ENCODE results near the gene TMTC1. TPM values are rescaled to one million over a fixed set of nuclear protein-coding genes. Genes with fewer than 3 reads are reported as not detected.

Gene TMTC1
- total RNA-seq, 1 experiment from 2014 or later = not detected

DNA sequence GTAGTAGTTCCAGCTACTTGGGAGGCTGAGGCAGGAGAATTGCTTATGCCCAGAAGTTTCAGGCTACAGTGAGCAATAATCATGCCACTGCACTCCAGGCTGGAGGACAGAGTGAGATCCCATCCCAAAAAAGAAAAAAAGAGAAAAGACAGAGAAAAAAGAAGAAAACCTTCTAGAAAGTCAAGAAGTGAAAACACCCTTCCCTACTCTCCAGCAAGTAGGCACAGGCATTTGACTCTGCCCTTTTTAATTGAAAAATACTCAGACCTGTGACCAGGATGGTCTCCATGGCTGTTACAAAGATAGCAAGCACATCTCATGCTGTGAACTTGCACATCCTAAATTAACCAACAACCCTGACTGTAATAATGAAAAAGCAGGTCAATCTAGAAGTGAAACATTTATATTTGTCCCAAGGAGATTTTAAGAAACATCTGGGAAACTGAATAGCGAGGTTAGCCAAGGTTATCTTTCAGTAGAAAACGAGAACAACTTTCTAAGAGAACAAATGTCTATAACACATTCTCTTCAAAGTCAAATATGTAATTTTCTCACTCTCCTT, 2.0 kb downstream of the TMTC1 start:
- no peak for DNase-seq (ENCODE audit: low spot score)
- in situ Hi-C loops (cut with HindIII; ENCODE audit: low sequenced_read_pairs) = no loop called here

DNA sequence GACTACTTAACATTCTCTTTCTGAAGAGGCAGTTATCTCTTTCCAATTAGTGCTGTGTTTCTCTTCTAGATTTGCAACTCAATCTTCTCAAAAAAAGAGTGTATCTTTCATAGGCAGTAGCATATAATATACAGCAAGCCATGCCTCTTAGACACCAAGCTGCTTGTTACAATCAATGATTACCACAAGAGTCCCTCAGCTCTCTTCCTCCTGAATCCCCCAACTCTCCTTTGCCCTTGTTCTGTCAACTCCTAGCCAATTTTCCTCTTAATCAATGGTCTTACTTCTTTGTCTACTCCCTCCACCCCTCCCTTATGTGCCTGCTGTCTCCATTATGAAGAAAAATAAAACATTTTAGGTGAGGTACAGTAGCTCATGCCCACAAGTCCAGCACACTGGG, 2.6 kb downstream of the TMTC1 start:
- in situ Hi-C loops (cut with HindIII; ENCODE audit: low sequenced_read_pairs) = no loop called here

DNA sequence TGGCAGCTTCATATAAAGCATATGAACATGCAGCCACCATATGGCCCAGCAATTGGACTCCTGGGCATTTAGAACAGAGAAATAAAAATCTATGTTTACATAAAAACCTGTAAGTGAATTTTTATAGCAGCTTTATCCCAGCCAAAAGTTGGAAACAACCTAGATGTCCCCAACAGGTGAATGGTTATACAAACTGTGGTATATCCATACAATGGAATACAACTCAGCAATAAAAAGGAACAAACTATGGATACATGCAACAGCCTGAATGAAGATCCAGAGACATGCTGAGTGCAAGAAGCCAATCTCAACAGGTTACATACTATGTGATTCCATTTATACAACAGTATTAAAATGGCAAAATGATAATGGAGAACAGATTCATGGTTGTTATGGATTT, 3.7 kb downstream of the TMTC1 start:
- in situ Hi-C loops (cut with HindIII; ENCODE audit: low sequenced_read_pairs) = no loop called here
- DNase-seq (ENCODE audit: low spot score) = no peak

More for the DNA sequence above, 2.6 kb downstream of the TMTC1 start:
- no peak for DNase-seq (ENCODE audit: low spot score)

DNA sequence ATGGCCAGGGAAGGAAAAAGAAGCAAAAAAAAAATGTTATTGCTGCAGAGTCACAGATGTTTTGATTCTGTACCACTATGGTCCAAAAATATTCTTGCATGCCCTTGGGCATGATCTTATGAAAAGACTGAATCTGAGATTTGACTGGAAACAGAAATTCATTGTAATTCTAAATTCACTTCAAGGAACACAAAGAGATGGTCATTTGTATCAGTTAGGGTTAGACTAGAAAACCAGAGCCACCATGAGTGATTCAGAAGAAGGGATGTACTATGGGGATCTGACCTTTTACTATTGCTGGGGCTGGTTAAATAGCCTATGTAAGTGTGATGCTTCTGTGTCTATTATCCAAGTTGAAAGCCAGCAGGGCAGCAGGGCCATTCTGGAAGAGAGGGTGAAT, 5.2 kb downstream of the TMTC1 start:
- in situ Hi-C loops (cut with HindIII; ENCODE audit: low sequenced_read_pairs) = no loop called here
- DNase-seq (ENCODE audit: low spot score) = no peak

DNA sequence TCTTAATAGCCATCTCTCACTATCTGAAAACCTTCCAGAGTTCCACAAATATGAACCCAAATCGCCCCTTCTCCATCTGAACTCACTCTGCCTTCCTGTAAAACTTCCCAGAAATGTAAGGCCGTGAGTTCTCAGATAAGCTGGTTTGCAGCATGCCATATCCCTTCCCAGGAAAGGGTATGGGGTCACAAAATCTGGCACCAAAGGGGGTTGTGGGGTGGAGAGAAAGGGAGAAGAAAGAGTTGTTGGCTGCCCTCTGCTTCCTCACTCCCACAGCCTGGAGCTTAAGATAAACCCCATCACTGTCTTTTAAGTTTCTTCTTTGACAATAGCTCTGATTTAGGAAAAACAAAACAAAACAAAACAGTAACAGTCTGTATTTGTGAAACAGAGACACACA, 10.7 kb downstream of the TMTC1 start:
- DNase-seq (ENCODE audit: low spot score) = no peak
- in situ Hi-C loops (cut with HindIII; ENCODE audit: low sequenced_read_pairs) = no loop called here

DNA sequence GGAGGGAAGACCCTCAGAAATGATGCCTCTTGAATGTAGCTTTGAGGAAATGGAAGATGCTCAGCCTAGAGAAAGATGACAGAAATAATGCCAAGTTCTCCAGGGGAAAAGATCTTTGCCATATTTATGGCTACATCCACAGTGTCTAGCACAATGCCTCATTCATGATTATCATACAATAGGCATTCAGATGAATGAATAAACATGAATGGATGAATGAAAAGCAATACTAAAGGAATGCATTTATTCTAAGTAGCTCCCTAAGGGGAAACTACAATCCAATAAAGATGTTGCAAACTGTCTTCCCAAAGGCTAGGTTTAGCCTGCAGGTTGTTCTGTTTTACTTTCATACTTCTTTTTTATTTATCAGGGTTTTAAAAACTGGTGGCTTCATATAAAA, 12.0 kb downstream of the TMTC1 start:
- in situ Hi-C loops (cut with HindIII; ENCODE audit: low sequenced_read_pairs) = no loop called here

DNA sequence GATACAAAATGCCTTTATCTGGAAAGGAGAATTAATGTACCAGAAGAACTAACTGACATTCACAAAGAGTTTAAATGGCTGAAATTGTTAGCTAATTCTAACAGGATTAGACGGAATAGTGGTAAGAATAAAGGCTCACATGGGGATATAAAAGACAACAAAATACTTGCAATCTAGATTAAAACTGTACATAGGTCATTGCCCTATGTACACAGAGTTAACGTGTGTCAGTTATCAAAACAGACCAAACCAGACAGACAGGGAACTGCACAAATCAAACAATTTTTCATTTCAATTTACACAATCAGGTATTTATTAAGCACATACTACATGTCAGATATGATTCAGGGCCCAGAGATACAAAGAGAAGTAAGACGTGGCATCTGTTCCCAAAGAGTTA, 12.6 kb downstream of the TMTC1 start:
- in situ Hi-C loops (cut with HindIII; ENCODE audit: low sequenced_read_pairs) = no loop called here
- no peak for DNase-seq (ENCODE audit: low spot score)

More for the DNA sequence above, 12.0 kb downstream of the TMTC1 start:
- no peak for DNase-seq (ENCODE audit: low spot score)

DNA sequence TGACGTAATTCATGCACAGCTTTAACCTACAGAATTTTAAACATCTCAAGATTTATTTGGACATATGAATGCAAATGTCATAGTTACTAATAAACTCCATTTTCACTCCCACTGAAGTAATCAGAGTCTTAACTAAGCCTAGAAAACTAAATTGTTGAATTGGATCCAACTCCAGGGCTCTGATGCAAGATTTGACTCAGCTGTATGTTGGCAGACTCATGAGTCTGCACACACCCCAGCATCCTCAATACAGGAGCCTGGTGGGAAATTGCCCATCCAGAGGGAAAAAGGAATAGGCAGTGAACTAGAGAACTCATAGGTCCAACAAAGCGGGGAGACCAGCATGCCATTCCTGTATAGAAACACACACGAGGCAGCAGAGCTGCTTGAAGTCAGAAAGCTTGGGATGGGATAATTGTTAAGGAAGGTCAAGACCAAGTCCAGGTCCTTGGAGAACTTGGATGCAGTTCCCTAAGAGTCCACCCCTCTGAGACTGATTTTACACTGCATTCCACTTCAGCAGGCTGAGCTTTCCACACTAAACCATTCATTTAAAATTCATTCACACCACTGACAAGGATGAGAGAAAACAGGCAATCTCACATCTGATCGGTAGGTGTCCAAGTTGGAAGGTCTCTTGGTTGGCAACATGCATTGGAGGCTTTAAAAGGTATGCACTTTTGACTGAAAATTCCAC, 14.4 kb downstream of the TMTC1 start:
- in situ Hi-C loops (cut with HindIII; ENCODE audit: low sequenced_read_pairs) = no loop called here
- DNase-seq (ENCODE audit: low spot score) = no peak

DNA sequence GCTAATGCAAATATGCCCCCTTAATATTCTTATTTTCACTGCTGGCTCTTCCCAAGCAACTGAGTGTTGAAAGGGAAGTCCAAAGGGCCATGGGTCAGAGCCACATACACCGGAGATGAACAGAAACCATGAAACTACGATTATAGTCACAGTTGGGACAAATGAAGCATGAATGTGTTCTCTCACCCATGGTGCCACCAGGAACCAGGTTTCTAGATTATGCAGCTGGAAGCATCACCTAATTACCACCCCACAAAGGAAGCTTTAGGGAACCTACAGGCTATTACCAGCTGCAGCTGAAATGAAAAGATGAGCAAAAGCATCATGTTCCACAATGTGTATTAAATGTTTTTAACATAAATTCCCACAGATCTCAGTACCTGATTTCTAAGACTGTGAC, 15.4 kb downstream of the TMTC1 start:
- in situ Hi-C loops (cut with HindIII; ENCODE audit: low sequenced_read_pairs) = no loop called here

DNA sequence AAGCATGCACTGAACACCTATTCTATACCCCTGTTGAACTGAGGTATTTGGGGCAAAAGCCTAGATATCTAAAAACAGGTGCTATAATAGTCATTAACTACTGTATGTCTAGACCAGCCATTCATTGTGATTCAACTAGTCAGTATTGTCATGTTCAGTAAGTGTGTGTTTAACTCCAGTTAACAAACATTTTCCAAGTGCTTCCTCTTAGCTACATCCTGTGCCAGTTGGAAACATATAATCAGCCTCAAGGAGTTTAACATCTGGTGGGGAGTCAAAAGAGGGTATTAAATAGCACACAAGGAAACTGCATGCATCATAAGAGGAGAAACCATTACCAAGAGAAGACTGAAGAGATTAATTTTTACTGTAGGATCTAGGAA, 20.4 kb downstream of the TMTC1 start:
- in situ Hi-C loops (cut with HindIII; ENCODE audit: low sequenced_read_pairs) = no loop called here
- DNase-seq (ENCODE audit: low spot score) = no peak

More for the DNA sequence above, 15.4 kb downstream of the TMTC1 start:
- no peak for DNase-seq (ENCODE audit: low spot score)

DNA sequence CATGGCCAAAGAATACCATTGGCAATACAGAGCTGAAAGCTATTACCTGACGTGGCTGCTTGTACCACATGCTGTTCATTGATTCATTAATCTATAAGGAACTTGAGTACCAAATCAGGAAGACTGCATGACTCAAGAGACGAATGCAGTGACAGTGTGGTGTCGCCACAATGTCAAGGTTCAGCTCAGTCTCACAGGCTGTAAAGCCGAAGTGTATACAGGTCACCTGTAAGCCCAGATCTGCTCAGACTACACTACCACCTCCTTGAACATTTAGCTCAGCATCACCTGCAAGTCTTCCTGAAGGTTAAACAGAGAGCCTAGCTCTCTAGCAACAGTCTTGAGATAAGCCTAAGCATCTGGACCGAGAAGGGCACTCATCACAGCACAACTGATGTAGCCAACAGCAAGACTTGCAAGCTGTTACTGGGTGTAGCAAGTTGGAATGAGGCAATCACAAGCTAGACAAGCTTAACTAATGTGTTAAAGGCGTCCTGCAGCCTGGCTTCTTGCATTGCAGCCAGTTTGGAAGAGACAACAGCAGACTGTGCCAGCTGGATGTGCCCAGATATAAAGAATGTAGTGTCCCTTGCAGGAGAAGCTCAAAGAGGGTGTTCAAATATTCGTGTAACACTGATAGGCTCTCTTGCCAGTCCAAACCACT, 21.0 kb downstream of the TMTC1 start:
- in situ Hi-C loops (cut with HindIII; ENCODE audit: low sequenced_read_pairs) = no loop called here
- DNase-seq (ENCODE audit: low spot score) = peak; percentile 25

DNA sequence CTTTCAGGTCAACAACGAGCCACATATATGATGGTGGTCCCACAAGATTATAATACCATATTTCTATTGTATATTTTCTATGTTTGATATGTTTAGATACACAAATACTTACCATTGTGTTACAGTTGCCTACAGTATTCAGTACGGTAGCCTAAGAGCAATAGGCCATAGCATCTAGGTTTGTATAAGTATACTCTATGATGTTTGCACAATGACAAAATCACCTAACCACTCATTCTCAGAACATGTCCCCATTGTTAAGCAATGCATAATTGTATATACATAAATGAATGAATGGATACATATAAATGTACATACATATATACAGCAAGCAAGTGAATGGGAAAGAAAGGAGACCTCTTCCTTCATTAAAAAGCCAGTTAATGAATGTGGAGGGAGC, 23.8 kb downstream of the TMTC1 start:
- no peak for DNase-seq (ENCODE audit: low spot score)
- in situ Hi-C loops (cut with HindIII; ENCODE audit: low sequenced_read_pairs) = no loop called here

DNA sequence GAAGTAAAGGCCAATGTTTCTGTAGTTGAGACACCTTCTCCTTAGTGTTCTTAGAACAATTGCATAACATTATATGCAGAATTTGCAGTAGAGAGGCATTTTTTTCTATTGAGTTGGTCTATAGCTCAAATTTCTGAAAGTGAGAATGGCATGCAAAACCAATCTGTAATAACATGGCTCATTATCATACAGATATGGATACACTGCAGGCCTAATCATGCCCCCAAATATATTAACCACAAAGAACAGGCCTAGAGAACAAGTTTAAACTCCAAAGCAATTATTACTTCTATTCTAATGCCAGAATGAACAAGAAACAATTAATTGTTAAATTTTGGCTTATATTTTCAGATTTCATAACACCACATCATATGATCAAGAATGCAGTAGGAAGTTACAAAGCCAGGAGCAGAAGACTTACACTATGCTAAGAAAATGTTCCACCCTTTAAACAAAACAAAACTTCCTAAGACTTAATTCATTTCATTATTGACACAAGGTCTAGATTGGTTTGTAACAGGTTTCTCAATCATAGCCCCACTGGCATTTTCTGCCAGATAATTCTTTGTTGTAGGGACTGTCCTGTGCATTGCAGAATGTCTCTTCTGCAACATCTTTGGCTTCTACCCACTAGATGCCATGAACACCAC, 26.9 kb downstream of the TMTC1 start:
- in situ Hi-C loops (cut with HindIII; ENCODE audit: low sequenced_read_pairs) = no loop called here
- no peak for DNase-seq (ENCODE audit: low spot score)

DNA sequence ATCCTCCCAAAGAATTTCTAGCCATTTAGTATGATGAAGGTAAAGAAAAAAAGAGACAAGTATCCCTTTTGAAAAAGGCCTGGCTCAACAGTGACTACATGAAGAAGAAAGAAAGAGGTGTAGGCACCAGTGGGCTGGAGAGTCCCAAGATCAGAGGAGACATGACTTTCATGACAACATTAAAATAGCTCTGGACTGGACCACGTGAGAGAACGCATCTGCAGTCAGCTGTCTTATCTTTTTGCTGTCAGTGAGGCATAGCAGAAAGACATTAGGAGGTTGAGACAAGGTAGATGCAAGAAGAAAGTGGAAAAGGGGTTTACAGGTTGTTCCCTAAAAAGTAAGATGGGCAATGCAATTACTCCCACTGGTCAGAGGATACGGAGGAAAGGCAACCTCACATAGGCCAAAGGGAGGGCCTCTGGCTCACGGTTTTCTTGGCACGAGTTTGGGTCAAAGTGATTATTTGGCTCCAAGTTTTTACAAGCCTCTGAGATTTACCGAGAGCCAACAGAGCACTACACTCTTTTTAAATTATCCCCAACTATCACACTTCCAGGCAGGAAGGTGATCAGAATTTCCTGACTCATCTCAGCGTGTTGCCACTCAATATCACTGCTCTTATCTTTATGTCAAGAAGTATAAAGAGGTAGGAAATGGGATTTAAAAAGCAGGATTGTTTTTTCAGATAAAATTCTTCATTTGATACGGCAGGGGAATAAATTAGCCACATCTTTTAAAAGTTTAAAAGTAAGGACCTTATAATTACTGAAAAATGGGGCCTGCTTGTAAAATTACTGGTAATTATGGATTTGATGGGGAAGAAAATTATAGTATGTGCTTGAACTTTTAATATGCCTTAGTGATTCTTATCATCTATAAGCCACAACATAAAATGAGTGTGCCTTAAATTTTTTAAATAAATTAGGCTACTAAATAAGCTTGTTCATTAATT, 29.2 kb downstream of the TMTC1 start:
- DNase-seq (ENCODE audit: low spot score) = no peak
- in situ Hi-C loops (cut with HindIII; ENCODE audit: low sequenced_read_pairs) = no loop called here

DNA sequence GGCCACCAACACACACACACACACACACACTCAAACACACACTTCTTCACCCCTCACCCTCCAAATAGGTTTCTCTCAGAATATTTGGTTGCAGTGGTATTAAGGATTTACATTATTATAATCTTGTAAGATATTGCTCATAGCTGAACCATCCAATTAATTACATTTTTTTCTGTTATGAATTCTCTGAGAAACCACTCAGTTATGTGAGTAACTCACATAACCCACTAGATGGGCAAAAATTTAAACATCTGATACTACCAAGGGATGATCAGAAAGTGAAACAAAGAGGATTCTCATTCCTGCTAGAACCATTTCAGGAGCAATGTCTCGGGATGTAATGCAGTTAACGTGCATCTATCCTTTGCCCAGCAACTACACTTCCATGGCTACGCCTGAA, 31.6 kb downstream of the TMTC1 start:
- DNase-seq (ENCODE audit: low spot score) = no peak
- in situ Hi-C loops (cut with HindIII; ENCODE audit: low sequenced_read_pairs) = no loop called here

DNA sequence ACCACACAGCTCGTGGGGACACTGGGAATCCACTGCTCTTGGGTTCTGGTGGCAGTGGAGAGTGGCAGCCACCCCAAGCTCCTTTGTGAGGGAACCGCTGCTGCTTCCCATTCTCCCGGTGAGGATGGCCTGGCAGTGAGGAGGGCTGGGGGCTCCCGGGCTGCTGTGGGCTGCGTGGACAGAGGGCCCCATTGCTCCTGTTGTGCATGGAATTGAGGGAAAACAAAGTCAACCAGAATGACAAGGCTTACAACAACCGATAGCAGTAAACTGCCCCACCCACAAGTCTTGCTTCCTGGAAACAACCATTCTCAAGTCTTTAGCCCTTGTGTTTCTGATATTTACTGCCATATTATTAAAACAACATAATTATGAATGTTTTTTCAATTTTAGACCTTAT, 32.1 kb downstream of the TMTC1 start:
- in situ Hi-C loops (cut with HindIII; ENCODE audit: low sequenced_read_pairs) = no loop called here
- DNase-seq (ENCODE audit: low spot score) = no peak

DNA sequence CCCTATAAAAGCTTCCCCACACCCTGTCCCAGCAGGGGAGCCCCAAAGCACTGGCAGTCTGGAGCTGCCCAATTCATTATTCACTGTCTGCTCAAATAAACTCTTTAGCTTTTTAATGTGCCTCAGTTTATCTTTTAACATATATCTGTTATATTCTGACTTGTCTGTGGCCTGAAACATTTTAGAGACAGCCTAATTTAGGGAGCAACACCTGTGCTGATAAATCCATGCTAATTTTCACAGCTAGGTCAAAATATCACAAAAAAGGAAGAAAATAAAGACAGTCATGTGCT, 32.9 kb downstream of the TMTC1 start:
- in situ Hi-C loops (cut with HindIII; ENCODE audit: low sequenced_read_pairs) = no loop called here
- no peak for DNase-seq (ENCODE audit: low spot score)

DNA sequence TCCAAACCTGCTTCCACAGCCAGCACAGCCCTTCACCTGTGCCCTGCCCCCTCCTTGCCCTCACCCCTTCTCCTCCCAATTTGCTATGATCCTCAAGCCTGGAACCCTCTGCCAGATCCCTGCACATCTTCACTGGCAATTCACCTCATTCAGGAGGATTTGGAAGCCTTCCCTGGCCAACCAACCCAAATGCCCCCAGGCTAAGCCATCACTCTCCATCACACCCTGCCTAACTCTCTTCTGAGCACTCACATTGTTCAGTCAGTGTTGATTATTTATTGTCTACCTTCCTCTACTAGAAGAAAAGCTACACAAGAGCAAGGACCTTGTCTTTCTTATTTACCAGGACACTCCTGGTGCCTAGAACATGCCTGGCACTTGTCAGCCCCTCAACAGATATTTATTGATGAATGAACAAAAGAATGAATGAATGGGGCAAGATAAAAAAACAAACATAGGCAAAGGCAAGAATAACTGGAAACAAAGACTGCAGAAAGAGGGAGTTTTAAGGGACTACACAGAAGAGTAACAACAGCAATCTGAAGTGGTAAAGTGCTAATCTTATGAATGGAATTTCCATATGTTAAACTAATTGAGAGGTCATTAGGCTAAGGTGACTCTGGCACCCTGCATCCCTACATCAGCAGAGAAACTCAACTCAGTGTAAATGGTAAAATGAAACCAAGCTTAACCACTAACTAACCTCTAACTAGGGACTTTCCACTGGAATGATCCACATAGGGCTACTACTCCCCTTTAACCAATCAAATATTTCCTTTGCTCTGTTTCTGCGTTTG, 33.4 kb downstream of the TMTC1 start:
- no peak for DNase-seq (ENCODE audit: low spot score)
- in situ Hi-C loops (cut with HindIII; ENCODE audit: low sequenced_read_pairs) = no loop called here

DNA sequence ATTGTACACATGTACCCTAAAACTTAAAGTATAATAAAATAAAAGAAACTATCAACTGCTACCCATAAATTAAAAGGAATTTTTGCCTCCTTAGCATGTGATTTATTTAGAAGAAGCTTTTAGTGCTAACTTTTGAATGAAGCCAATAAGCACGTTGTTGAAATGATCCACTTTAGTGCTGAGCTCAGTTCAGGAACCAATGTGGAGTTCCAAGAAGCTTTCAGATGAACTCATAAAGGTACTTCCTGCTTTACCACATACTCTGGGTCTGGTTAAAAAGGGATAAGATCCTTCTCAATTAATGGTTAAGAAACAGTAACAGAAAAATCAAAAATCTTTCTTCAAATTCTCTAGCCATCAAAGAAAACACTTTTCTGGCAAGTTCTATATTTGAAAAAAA, 39.4 kb downstream of the TMTC1 start:
- no peak for DNase-seq (ENCODE audit: low spot score)
- in situ Hi-C loops (cut with HindIII; ENCODE audit: low sequenced_read_pairs) = no loop called here

Measured in G401 (cell line).